DND-41 (cell line): Measurements from ENCODE around the gene AHNAK2.

Experiments used
- ATAC-seq: fragments of 200-7000 bp; cut with Tn5 transposase; 3 replicates; pipeline ENCODE4 v1.9.1; 2021; ENCODE audit warnings: low read depth; ENCODE audit not compliant: insufficient read depth
- DNase-seq: peaks from one replicate; pipeline ENCODE4 v3.0.0-alpha.2; 2020
- H2AFZ ChIP-seq: 2 replicates; pipeline ENCODE4 v1.6.0; 2012; ENCODE audit warnings: low read depth, low read length
- H3K27ac ChIP-seq: 2 replicates; pipeline ENCODE4 v1.5.1; 2012; ENCODE audit warnings: low read length, inconsistent platforms
- H3K27me3 ChIP-seq: fragments of 200-600 bp; sonication (generic); 2 replicates; pipeline ENCODE4 v1.6.0; 2012; ENCODE audit warnings: low read length, mild to moderate bottlenecking, inconsistent platforms; ENCODE audit not compliant: insufficient read depth, poor library complexity
- H3K36me3 ChIP-seq: 2 replicates; pipeline ENCODE4 v1.5.1; 2012; ENCODE audit warnings: low read length, inconsistent platforms; ENCODE audit not compliant: insufficient read depth
- H3K4me1 ChIP-seq: 2 replicates; pipeline ENCODE4 v1.5.1; 2012; ENCODE audit warnings: mild to moderate bottlenecking, low read length; ENCODE audit not compliant: insufficient read depth
- H3K4me2 ChIP-seq: 2 replicates; pipeline ENCODE4 v1.6.0; 2012; ENCODE audit warnings: mild to moderate bottlenecking, moderate library complexity, low read length, inconsistent platforms; ENCODE audit not compliant: insufficient read depth
- H3K4me3 ChIP-seq, 2 experiments: fragments of 200-600 bp in 1 of 2; shearing (Covaris generic) in 1 of 2; 2 replicates each; pipeline ENCODE4 v1.5.1; 2012 to 2016; ENCODE audit warnings: inconsistent platforms in 2 of 2, low read length in 2 of 2, mild to moderate bottlenecking in 2 of 2, low read depth in 1 of 2, moderate library complexity in 1 of 2
- H3K79me2 ChIP-seq: 2 replicates; pipeline ENCODE4 v1.6.0; 2012; ENCODE audit warnings: low read length, inconsistent platforms; ENCODE audit not compliant: insufficient read depth
- H3K9ac ChIP-seq: 2 replicates; pipeline ENCODE4 v1.6.0; 2012; ENCODE audit warnings: low read depth, mild to moderate bottlenecking, inconsistent platforms, low read length, moderate library complexity
- H3K9me3 ChIP-seq: 2 replicates; pipeline ENCODE4 v1.5.1; 2012; ENCODE audit warnings: low read length, moderate library complexity, mild to moderate bottlenecking, inconsistent platforms; ENCODE audit not compliant: insufficient read depth, severe bottlenecking
- H4K20me1 ChIP-seq: 2 replicates; pipeline ENCODE4 v1.6.0; 2012; ENCODE audit warnings: low read length; ENCODE audit not compliant: insufficient read depth
- EZH2 ChIP-seq: IDR thresholded peaks from 3 replicates; pipeline ENCODE4 v1.6.1; 2012; ENCODE audit warnings: borderline replicate concordance, low read depth, mild to moderate bottlenecking, moderate library complexity, low read length, inconsistent platforms; ENCODE audit not compliant: severe bottlenecking
- TF ChIP-seq, protein P1 (sequence below): IDR thresholded peaks from 2 replicates; pipeline ENCODE4 v1.5.1; 2012; ENCODE audit warnings: borderline replicate concordance, low read length, moderate library complexity, mild to moderate bottlenecking; ENCODE audit not compliant: poor library complexity, severe bottlenecking; ENCODE audit errors: extremely low read depth

Gene AHNAK2

DNA sequence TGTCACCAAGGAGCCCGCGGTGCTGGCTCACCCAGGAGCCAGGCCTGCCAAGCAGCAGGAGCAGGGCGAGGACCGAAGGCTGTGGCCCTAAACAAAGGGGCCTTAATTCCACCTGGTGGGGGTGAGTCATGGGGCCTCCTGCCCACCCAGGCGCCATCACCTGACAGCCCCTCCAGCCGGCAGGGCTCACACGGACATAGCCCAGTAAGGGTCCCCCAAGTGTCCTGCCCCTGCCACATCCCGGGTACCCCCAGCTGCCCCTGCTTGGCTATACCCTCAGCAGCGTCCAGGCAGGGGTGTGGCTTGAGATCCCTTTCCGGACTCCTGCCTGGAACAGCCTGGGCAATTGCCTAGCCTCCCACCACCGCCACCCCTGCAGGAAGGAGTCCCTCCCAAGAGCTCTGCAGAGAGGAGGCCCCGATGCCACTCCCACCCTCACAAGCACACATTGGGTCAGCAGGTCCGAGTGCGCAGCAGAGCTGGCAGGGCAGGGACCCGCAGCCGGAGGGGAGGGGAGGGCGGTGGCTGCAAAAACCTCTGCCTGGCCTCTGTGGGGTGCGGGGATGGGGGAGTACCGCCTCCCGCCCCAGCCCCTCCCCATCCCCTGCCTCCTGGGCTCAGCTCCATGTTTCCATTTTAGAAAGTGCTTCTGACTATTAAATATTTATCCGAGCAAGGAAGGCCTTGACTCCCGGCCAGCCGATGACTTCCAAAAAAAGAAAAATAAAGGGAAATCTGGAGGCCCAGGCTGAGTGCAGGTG is 4.6 kb downstream of the AHNAK2 start:
- H3K4me3 ChIP-seq, result no peak overlapping the region
- H3K4me2 ChIP-seq, result no peak overlapping the region
- no peak for ATAC-seq
- no peak overlapping the region for H3K9ac ChIP-seq
- H3K27me3 ChIP-seq, result no peaks in the 10 kb centered on the region
- H4K20me1 ChIP-seq, result peaks cover 7% of the 10 kb centered on the region
- no peak overlapping the region for H2AFZ ChIP-seq
- no peak for DNase-seq
- H3K4me1 ChIP-seq, result no peaks in the 10 kb centered on the region; the same call in 1 of the 2 replicates
- H3K9me3 ChIP-seq, result no peaks in the 10 kb centered on the region
- H3K79me2 ChIP-seq, result no peaks in the 10 kb centered on the region
- no peak overlapping the region for H3K27ac ChIP-seq
- H3K36me3 ChIP-seq, result no peaks in the 10 kb centered on the region
- TF ChIP-seq, protein P1, sequence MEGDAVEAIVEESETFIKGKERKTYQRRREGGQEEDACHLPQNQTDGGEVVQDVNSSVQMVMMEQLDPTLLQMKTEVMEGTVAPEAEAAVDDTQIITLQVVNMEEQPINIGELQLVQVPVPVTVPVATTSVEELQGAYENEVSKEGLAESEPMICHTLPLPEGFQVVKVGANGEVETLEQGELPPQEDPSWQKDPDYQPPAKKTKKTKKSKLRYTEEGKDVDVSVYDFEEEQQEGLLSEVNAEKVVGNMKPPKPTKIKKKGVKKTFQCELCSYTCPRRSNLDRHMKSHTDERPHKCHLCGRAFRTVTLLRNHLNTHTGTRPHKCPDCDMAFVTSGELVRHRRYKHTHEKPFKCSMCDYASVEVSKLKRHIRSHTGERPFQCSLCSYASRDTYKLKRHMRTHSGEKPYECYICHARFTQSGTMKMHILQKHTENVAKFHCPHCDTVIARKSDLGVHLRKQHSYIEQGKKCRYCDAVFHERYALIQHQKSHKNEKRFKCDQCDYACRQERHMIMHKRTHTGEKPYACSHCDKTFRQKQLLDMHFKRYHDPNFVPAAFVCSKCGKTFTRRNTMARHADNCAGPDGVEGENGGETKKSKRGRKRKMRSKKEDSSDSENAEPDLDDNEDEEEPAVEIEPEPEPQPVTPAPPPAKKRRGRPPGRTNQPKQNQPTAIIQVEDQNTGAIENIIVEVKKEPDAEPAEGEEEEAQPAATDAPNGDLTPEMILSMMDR, result no peak
- TF ChIP-seq EZH2, result no peak

DNA sequence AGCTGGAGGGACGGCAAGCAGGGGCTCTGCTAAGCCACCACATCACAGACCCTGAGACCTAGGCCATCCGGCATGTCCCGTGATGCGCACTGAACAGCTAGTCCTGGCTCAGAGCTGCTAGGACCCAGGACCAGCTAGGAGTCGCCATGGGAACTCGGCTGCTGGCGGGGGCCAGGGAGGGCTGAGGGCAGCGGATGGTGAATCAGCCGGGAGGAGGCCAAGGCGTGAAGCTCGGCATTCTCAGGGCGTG is 5.1 kb downstream of the AHNAK2 start:
- Histone ChIP-seq H4K20me1 (peaks cover 7% of the 10 kb centered on the region), H3K4me1 (no peaks in the 10 kb centered on the region; the same call in 1 of the 2 replicates), H3K9ac (no peak overlapping the region), H3K4me2 (no peak overlapping the region), H3K27me3 (no peaks in the 10 kb centered on the region), H3K79me2 (no peaks in the 10 kb centered on the region), H3K4me3 (no peak overlapping the region), H3K9me3 (no peaks in the 10 kb centered on the region), H2AFZ (no peak overlapping the region), H3K36me3 (no peaks in the 10 kb centered on the region), H3K27ac (no peak overlapping the region)
- DNase-seq (no peak), ATAC-seq (no peak)
- TF ChIP-seq, protein P1, result no peak
- no peak for TF ChIP-seq EZH2

DNA sequence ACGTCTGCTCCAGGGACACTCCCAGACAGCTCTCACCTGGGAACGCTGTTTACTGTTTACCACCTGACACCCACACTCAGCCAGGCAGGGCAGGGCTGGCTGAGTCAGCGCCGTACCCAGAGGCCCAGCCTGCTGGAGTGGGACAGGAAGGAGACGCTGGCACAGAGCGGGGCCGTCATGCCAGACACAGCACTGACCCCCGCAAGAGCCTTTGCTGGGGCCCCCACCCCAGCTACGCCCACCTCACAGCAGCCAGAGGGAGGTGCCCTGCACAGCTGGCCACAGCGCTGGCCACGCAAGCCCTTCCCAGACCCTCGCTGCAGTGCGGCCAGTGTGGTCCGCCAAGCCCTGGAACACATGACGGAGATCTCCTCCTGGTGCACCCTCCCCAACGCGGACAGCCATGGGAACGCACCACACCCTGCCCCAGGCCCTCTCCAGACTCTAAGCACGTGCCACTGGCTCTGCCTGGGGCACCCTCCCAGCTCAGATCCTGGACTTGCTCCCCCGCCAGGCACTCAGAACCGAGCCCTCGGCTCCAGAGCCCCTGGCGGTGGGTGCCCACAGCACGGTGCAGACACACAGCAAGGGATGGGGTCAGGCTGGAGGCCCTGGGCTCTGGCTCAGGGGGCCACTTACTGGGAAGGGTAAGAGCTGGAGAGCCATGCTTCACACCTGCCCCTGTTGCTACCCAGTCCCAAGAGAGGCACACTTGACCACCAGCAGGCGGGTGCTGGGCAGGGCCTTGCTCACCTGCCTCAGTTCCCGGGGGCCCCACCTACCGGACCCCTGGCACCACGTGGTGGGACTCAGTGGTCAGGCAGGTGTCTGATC is 5.7 kb downstream of the AHNAK2 start:
- no peak overlapping the region for H3K9ac ChIP-seq
- H4K20me1 ChIP-seq, result peaks cover 7% of the 10 kb centered on the region
- no peak overlapping the region for H3K27ac ChIP-seq
- ATAC-seq (no peak), DNase-seq (no peak)
- no peak overlapping the region for H3K4me3 ChIP-seq
- no peaks in the 10 kb centered on the region for H3K27me3 ChIP-seq
- H3K9me3 ChIP-seq, result no peaks in the 10 kb centered on the region
- no peak overlapping the region for H3K4me2 ChIP-seq
- H3K79me2 ChIP-seq, result no peaks in the 10 kb centered on the region
- TF ChIP-seq EZH2, result no peak
- TF ChIP-seq, protein P1, result no peak
- no peak overlapping the region for H2AFZ ChIP-seq
- H3K36me3 ChIP-seq, result no peaks in the 10 kb centered on the region
- no peaks in the 10 kb centered on the region; the same call in 1 of the 2 replicates for H3K4me1 ChIP-seq
